HepG2 (cell line): ENCODE results near the gene ZBED1. TPM values are rescaled to one million over a fixed set of nuclear protein-coding genes. Genes with fewer than 3 reads are reported as not detected.
"Not testable (repeated sequence)": the region's sequence is repeated elsewhere in the genome, so short reads cannot be mapped to it uniquely, and the experiment has no call there.

Source experiments
- BHLHE40 ChIP-seq: IDR thresholded peaks from 2 replicates; pipeline ENCODE4 v1.6.1; 2011; ENCODE audit warnings: low read length, improper control_type of control experiment
- HDAC2 ChIP-seq: sonication (generic); formaldehyde crosslinking; IDR thresholded peaks from 2 replicates; pipeline ENCODE4 v1.4.0; 2020; ENCODE audit warnings: missing genetic modification reagents
- HOXA3 ChIP-seq: sonication (generic); formaldehyde crosslinking; IDR thresholded peaks from 2 replicates; pipeline ENCODE4 v1.5.0; 2020; ENCODE audit warnings: missing genetic modification reagents
- LCORL ChIP-seq, 2 experiments: fragments of 450-650 bp in 1 of 2; sonication (generic) in 1 of 2; formaldehyde crosslinking in 1 of 2; IDR thresholded peaks; 2 replicates each; pipeline versions ENCODE4 v1.5.0 to v1.6.1; 2017 to 2020; ENCODE audit warnings: antibody characterized with exemption in 1 of 2, missing genetic modification reagents in 1 of 2
- NR2F6 ChIP-seq, 2 experiments: IDR thresholded peaks; 2 replicates each; pipeline ENCODE4 v1.6.1; 2016; ENCODE audit warnings: antibody characterized with exemption in 1 of 2, mild to moderate bottlenecking in 1 of 2
- SALL1 ChIP-seq: sonication (generic); formaldehyde crosslinking; IDR thresholded peaks from 2 replicates; pipeline ENCODE4 v1.8.0; 2022; ENCODE audit warnings: mild to moderate bottlenecking, missing genetic modification reagents
- SIX4 ChIP-seq: sonication (generic); formaldehyde crosslinking; IDR thresholded peaks from 2 replicates; pipeline ENCODE4 v1.4.0; 2020; ENCODE audit warnings: missing genetic modification reagents
- SOX6 ChIP-seq, 2 experiments: fragments of 450-650 bp in 1 of 2; sonication (generic) in 1 of 2; formaldehyde crosslinking in 1 of 2; IDR thresholded peaks; 2 replicates each; pipeline versions ENCODE4 v1.4.0 to v1.6.1; 2017 to 2020; ENCODE audit warnings: antibody characterized with exemption in 1 of 2, mild to moderate bottlenecking in 1 of 2, missing genetic modification reagents in 1 of 2
- TBX3 ChIP-seq: fragments of 450-650 bp; IDR thresholded peaks from 2 replicates; pipeline ENCODE4 v1.6.1; 2017; ENCODE audit warnings: antibody characterized with exemption, mild to moderate bottlenecking, inconsistent platforms, borderline replicate concordance
- polyA plus RNA-seq, 8 experiments: library from polyadenylated mRNA; depleted of rRNA in 3 of 8; stranded (reverse) in 7 of 8; unstranded in 1 of 8; fragments of >200 nt; fragmentation: Illumina TruSeq in 4 of 8; extraction: Trizol in 4 of 8; gene quantifications; 2 replicates each; pipeline versions ENCODE4 v1.2.1 to v1.2.3, GENCODE V29; 2011 to 2016; ENCODE audit warnings: low read depth in 4 of 8, missing spikeins in 1 of 8, mixed read lengths in 1 of 8; ENCODE audit not compliant: insufficient read depth in 1 of 8
- total RNA-seq, 5 experiments: library from RNA; depleted of rRNA; stranded (reverse); fragments of >200 nt; fragmentation: Illumina TruSeq; extraction: Trizol; gene quantifications; 2 replicates each; pipeline ENCODE4 v1.2.3, GENCODE V29; 2016; ENCODE audit warnings: low read depth in 1 of 5
- TF ChIP-seq, protein P1 (sequence below): IDR thresholded peaks from 2 replicates; pipeline ENCODE4 v1.6.1; 2016; ENCODE audit warnings: mild to moderate bottlenecking
- TF ChIP-seq, protein P2 (sequence below): sonication (generic); formaldehyde crosslinking; IDR thresholded peaks from 2 replicates; pipeline ENCODE4 v1.9.0; 2022; ENCODE audit warnings: low read depth, missing genetic modification reagents
- TF ChIP-seq, protein P3 (sequence below): sonication (generic); formaldehyde crosslinking; IDR thresholded peaks from 2 replicates; pipeline ENCODE4 v1.4.0; 2020; ENCODE audit warnings: missing genetic modification reagents
- TF ChIP-seq, protein P4 (sequence below): sonication (generic); IDR thresholded peaks from 2 replicates; pipeline ENCODE4 v1.6.1; 2016; ENCODE audit warnings: low read depth, borderline replicate concordance
- TF ChIP-seq, protein P5 (sequence below): sonication (generic); formaldehyde crosslinking; conservative IDR thresholded peaks from 2 replicates; pipeline ENCODE4 v1.4.0; 2020; ENCODE audit warnings: mild to moderate bottlenecking, missing genetic modification reagents, moderate library complexity

Gene ZBED1
- total and polyA plus RNA-seq, 2 of the 13 experiments (the other 11 are each of a cell fraction or from before 2014, with no cell fraction given), result 20.0 to 29.8 TPM

DNA sequence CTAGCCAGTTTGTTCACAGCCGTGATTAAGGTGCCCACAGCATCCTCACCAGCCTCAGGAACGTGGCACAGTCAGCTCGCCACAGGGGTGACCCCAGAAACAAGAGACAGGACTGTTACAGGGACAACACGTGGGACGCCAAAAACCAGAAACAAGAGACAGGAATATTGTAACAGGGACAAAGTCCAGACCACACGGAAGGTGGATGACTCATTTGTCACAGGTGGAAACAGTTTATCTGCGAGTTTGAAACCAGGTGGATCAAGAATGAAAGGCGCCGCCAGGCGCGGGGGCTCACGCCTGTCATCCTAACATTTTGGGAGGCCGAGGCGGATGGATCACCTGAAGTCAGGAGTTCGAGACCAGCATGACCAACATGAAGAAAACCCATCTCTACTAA lies 27.7 kb downstream of the ZBED1 start (continued):
- TF ChIP-seq, protein P1, sequence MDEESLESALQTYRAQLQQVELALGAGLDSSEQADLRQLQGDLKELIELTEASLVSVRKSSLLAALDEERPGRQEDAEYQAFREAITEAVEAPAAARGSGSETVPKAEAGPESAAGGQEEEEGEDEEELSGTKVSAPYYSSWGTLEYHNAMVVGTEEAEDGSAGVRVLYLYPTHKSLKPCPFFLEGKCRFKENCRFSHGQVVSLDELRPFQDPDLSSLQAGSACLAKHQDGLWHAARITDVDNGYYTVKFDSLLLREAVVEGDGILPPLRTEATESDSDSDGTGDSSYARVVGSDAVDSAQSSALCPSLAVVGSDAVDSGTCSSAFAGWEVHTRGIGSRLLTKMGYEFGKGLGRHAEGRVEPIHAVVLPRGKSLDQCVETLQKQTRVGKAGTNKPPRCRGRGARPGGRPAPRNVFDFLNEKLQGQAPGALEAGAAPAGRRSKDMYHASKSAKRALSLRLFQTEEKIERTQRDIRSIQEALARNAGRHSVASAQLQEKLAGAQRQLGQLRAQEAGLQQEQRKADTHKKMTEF (CRISPR knock-in tag), result peak; percentile 65; the same call in 1 of the 2 replicates
- TF ChIP-seq HDAC2 (CRISPR knock-in tag) (peak; percentile 60; the same call in 1 of the 2 replicates), NR2F6 (CRISPR knock-in tag; IDR thresholded peaks at IDR 0.05) (peak; percentile 42; the same call in 1 of the 2 replicates), TBX3 (peak; percentile 47; the same call in 1 of the 2 replicates), BHLHE40 (peak; percentile 38), SIX4 (CRISPR knock-in tag) (peak; percentile 69), SALL1 (peak; percentile 67), SOX6 (CRISPR knock-in tag; IDR thresholded peaks at IDR 0.05) (peak; percentile 79), HOXA3 (CRISPR knock-in tag) (0 out of 2 replicates have a peak, but pooled peaks have one; percentile 28), LCORL (IDR thresholded peaks at IDR 0.05) (peak; percentile 69; the same call in 1 of the 2 replicates), LCORL (CRISPR knock-in tag; IDR thresholded peaks at IDR 0.05) (peak; percentile 97)
- not testable (repeated sequence) for TF ChIP-seq NR2F6, SOX6 (IDR thresholded peaks at IDR 0.05)
- TF ChIP-seq, protein P2, sequence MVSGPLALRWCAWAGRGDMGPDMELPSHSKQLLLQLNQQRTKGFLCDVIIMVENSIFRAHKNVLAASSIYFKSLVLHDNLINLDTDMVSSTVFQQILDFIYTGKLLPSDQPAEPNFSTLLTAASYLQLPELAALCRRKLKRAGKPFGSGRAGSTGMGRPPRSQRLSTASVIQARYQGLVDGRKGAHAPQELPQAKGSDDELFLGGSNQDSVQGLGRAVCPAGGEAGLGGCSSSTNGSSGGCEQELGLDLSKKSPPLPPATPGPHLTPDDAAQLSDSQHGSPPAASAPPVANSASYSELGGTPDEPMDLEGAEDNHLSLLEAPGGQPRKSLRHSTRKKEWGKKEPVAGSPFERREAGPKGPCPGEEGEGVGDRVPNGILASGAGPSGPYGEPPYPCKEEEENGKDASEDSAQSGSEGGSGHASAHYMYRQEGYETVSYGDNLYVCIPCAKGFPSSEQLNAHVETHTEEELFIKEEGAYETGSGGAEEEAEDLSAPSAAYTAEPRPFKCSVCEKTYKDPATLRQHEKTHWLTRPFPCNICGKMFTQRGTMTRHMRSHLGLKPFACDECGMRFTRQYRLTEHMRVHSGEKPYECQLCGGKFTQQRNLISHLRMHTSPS, result peak; percentile 48; the same call in 1 of the 2 replicates
- TF ChIP-seq, protein P3, sequence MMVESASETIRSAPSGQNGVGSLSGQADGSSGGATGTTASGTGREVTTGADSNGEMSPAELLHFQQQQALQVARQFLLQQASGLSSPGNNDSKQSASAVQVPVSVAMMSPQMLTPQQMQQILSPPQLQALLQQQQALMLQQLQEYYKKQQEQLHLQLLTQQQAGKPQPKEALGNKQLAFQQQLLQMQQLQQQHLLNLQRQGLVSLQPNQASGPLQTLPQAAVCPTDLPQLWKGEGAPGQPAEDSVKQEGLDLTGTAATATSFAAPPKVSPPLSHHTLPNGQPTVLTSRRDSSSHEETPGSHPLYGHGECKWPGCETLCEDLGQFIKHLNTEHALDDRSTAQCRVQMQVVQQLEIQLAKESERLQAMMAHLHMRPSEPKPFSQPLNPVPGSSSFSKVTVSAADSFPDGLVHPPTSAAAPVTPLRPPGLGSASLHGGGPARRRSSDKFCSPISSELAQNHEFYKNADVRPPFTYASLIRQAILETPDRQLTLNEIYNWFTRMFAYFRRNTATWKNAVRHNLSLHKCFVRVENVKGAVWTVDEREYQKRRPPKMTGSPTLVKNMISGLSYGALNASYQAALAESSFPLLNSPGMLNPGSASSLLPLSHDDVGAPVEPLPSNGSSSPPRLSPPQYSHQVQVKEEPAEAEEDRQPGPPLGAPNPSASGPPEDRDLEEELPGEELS (CRISPR knock-in tag), result peak; percentile 25; the same call in 1 of the 2 replicates
- TF ChIP-seq, protein P4, sequence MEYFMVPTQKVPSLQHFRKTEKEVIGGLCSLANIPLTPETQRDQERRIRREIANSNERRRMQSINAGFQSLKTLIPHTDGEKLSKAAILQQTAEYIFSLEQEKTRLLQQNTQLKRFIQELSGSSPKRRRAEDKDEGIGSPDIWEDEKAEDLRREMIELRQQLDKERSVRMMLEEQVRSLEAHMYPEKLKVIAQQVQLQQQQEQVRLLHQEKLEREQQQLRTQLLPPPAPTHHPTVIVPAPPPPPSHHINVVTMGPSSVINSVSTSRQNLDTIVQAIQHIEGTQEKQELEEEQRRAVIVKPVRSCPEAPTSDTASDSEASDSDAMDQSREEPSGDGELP, result peak; percentile 77; the same call in 1 of the 2 replicates
- TF ChIP-seq, protein P5, sequence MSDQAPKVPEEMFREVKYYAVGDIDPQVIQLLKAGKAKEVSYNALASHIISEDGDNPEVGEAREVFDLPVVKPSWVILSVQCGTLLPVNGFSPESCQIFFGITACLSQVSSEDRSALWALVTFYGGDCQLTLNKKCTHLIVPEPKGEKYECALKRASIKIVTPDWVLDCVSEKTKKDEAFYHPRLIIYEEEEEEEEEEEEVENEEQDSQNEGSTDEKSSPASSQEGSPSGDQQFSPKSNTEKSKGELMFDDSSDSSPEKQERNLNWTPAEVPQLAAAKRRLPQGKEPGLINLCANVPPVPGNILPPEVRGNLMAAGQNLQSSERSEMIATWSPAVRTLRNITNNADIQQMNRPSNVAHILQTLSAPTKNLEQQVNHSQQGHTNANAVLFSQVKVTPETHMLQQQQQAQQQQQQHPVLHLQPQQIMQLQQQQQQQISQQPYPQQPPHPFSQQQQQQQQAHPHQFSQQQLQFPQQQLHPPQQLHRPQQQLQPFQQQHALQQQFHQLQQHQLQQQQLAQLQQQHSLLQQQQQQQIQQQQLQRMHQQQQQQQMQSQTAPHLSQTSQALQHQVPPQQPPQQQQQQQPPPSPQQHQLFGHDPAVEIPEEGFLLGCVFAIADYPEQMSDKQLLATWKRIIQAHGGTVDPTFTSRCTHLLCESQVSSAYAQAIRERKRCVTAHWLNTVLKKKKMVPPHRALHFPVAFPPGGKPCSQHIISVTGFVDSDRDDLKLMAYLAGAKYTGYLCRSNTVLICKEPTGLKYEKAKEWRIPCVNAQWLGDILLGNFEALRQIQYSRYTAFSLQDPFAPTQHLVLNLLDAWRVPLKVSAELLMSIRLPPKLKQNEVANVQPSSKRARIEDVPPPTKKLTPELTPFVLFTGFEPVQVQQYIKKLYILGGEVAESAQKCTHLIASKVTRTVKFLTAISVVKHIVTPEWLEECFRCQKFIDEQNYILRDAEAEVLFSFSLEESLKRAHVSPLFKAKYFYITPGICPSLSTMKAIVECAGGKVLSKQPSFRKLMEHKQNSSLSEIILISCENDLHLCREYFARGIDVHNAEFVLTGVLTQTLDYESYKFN, result peak; percentile 75
